HG02571 (cell line): ENCODE measurements around the gene NEDD8.

Source experiments
- ATAC-seq: cut with Tn5 transposase; IDR thresholded peaks from one replicate; pipeline ENCODE4 v1.9.1; 2021; ENCODE audit warnings: mild to moderate bottlenecking, moderate library complexity; ENCODE audit not compliant: unreplicated experiment

NEDD8 gene

GRCh38 chr14:24198814-24199524, 33.2 kb downstream of the NEDD8 start:
- ATAC-seq = no peak

- no peak for ATAC-seq
Observed at GRCh38 chr14:24197056-24197450, 35.1 kb downstream of the NEDD8 start.

GRCh38 chr14:24196071-24197055, 35.8 kb downstream of the NEDD8 start:
- ATAC-seq = peak; percentile 24

DNA sequence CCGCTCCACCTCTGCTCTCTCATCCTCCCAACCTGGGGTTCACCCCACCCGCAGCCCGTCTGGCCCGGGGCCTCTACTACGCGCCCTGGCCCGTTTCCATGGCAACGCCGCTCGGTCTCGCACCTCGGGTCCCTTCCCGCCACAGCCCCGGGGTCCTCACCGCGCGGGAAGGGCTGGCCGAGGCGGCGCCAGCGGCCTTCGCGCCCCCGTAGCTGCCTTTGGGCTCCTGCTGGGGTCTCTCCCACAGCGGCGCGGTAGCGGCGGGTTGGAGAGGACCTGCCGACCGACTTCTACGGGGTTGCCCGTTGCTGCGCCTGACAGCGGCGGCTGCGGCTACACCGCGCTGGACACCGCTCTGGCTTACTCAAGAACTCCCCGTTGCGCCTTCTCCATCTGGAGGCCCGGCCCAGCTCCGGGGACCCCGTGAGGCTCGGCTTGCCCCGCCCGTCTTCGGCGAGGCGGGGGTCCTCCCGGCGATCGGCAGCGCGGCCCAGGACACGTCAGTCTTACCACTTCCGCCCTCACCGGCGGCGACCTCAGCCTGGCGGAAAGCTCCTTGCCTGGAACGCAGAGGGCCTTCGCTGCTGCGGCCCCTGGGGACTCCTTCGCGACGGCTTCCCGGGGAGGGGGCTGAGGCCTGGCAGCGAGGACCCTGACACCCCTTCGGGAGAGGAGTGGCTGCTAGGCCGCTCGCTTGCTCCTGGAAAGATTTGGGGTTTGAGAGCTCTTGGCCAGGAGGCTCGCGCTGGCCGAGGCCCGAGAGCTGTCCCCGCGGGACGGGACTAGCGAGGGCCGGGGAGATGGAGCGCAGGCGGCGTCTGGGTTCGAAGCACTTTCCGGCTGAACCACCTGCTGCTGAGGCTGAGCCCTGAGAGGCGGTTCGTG, 36.7 kb downstream of the NEDD8 start, which contains the start of gene TM9SF1:
Gene TM9SF1 (minus strand): TSS at position 256 of the 885 bp plus-strand sequence. CDS start 422 bp downstream, outside the sequence.
- peak; percentile 74 for ATAC-seq

GRCh38 chr14:24194873-24195185, 37.3 kb downstream of the NEDD8 start:
- ATAC-seq = no peak

- no peak for ATAC-seq
Observed at GRCh38 chr14:24194186-24194872, 37.8 kb downstream of the NEDD8 start.

GRCh38 chr14:24192933-24193332, 39.2 kb downstream of the NEDD8 start:
- ATAC-seq = no peak

DNA sequence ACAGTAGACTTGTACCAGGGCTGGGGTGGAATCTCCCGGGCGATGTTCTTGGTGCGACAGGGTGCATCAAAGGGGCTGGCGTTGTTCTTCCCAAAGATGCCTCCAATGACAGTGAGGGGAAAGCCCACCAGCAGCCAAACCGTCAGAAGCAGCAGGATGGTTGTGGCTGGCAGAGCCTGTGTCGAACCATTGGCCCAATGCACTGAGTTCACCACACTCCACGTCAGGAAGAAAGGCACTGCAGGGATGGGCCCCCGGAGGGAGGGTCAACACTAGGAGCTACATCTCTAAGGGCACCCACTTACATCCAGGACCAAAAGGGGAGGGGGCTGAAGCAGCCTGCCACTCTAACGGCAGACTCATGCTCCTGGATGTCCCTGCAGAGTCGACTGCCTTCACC, 41.8 kb downstream of the NEDD8 start:
- ATAC-seq = no peak

- no peak for ATAC-seq
Observed at GRCh38 chr14:24189460-24189859, 42.7 kb downstream of the NEDD8 start.

DNA sequence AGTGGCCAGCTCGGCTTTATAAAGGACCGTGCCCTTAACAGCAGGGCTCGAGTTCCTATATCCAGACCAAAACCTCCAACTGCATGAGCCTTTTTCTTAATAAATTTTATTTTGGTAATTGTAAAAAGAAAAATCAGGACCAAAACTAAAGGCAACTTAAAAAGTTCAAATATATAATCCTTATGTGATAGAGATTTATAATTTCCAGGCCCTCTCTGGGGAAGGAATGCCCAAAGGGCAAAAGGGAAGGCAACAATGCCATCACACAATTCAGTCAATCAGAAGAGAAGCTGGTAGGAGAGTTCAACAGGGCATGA, 43.1 kb downstream of the NEDD8 start:
- ATAC-seq = no peak

DNA sequence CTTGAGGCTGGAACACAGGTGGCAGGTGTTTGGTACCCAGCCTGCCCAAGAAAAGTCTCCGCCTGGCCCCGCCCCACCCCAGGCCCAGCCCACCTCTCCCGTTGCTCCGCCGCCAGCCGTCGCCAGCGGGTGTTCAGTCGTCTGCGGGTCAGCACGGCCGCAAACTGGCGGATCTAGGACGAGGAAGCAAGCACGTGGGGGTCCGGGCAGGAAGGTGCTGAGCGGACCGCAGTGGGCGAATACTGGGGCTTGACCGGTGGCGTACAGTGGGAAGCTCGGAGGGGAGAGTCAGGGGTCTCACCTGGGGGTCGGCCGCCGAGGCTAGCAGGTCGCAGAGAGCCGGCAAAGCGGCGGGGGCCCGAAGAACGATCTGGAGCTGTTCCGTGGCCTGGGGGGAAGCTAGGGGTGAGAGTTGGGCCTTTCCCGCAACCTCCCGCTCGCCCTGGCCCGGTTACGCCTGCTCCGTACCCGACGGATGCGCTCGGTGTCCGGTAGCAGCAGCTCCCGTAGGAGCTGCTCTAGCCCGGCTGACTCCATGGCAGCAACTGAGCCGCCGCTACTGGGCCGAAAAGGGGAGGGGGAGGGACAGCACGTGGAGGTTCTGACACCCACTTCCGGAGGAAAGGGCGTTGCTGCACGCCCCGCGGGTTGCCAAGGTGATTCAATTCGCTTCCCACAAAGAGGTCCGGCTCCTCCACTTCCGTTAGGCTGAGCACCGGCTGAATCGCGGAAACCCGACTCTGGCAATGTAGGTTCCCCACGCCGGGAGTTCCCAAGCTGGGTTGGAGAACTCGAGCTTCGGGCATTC, 43.7 kb downstream of the NEDD8 start, which contains the start of gene IPO4:
Gene IPO4 (minus strand): TSS at position 566 of the 808 bp plus-strand sequence. CDS start 29 bp downstream, at position 537.
- ATAC-seq = peak; percentile 86

DNA sequence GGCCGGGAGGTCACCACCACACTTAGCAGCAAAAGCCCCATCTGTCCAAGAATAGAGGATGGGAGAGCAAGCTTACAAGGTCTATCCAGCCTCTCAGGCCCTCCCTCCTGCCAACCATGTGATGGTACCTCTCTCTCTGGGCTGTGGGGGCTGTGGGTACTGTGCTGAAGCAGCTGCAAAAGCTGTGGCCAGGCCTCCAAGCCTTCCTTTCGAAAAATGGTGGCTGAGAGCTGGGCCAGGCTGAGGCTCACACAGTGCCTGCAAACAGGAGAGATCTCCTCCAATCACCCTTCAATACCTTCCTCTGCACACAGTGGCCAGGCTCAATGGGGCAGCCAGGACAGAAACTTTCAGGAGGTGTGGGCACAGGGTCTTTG, 44.6 kb downstream of the NEDD8 start:
- ATAC-seq = no peak

DNA sequence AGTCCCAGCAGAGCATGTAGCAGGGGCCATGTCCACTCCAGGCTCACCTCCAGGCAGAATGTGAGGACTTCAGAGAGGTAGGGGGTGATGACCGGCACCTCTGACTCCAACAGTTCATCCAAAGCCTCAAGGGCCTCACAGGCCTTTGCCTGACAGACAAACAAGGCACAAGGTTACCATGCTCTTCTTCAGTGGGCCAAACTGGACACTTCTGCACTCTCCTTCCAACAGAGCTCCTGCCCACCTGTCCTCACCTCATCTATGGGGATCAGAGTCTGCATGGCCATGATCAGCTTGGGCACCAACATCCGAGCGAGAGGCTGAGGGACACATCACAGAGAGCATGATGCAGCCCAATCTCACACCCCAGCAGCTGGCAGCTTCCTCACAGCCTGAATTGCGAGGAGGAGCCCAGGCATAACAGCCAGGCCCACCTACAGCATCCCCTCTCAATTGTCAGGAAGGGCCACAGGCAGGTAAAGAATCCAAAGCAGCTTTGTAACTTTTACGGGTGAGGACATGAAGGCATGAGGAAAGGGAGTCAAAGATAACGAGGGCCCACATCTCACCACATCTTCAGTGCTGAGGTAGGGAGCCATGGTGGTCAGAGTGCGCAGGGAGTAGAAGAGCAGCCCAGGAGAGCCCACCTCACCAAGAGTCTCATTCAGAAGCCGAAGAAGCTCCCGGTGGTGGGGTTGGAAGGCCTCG, 45.2 kb downstream of the NEDD8 start:
- ATAC-seq = no peak

GRCh38 chr14:24185741-24186140, 46.4 kb downstream of the NEDD8 start:
- ATAC-seq = no peak

DNA sequence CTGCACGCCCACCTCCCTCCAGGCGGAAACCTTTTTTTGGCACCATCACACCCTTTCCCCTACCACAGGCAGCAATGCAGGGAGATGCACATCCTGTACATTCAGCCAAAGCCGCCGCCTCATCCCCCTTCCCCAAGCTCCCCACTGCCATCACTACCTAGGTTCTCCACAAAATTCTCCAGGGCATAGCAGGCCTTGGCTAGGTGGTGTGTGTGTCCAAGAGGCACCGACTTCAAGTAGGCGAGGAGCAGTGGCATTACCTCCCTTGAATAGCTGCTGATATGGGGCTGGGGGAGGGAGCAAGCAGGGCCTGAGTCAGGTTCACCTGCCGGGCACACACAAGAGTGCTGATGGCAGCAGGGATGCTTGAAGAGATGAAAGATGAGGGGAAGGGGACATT, 47.1 kb downstream of the NEDD8 start:
- ATAC-seq = no peak

- ATAC-seq = no peak
Observed at GRCh38 chr14:24184104-24184970, 47.8 kb downstream of the NEDD8 start.

- no peak for ATAC-seq
Observed at GRCh38 chr14:24183014-24183481, 49.1 kb downstream of the NEDD8 start.
